ENCODE results near the gene TIMM17A. TPM values are rescaled to one million over a fixed set of nuclear protein-coding genes. Genes with fewer than 3 reads are reported as not detected.

TIMM17A gene
- total RNA-seq, 4 donors from 2014 or later = 37.8 to 40.9 (median 38.5) TPM

- Histone ChIP-seq H3K27ac (peak overlapping the region; percentile 20 to 95 (median 94)), H3K27me3 (no peaks in the 10 kb centered on the region), H3K4me1 (peaks cover 32 to 96% (median 43%) of the 10 kb centered on the region in 3 donors), H3K36me3 (peaks cover 0 to 41% of the 10 kb centered on the region in 2 donors), H3K4me3 (no peak overlapping the region), H3K9me3 (no peaks in the 10 kb centered on the region)
- TF ChIP-seq POLR2AphosphoS5 (IDR thresholded peaks at IDR 0.05) = no peak
- TF ChIP-seq CTCF (IDR thresholded peaks at IDR 0.05) = no peak
- TF ChIP-seq POLR2A (IDR thresholded peaks at IDR 0.05) = no peak
- no peak for ATAC-seq
- WGBS, 2 donors (ENCODE audit: low coverage in 1 of 2) = 81 to 83% methylated on average over 3 of the region's 3 CpGs
Measured at GRCh38 chr1:201921952-201922558, 33.2 kb upstream of the TIMM17A start.

GRCh38 chr1:201925301-201925567 lies 30.1 kb upstream of the TIMM17A start:
- Histone ChIP-seq H3K27ac (peak overlapping the region; percentile 65 to 92 (median 74)), H3K9me3 (no peaks in the 10 kb centered on the region), H3K36me3 (peaks cover 0 to 66% of the 10 kb centered on the region in 2 donors), H3K4me3 (no peak overlapping the region), H3K27me3 (no peaks in the 10 kb centered on the region), H3K4me1 (peaks cover 14 to 96% (median 22%) of the 10 kb centered on the region in 3 donors)
- 21 to 36% methylated on average over 2 of the region's 2 CpGs for WGBS, 2 donors (ENCODE audit: low coverage in 1 of 2)
- TF ChIP-seq EP300 (IDR thresholded peaks at IDR 0.05) = no peak
- TF ChIP-seq POLR2AphosphoS5 (IDR thresholded peaks at IDR 0.05) = no peak
- TF ChIP-seq POLR2A (IDR thresholded peaks at IDR 0.05) = no peak
- TF ChIP-seq CTCF (IDR thresholded peaks at IDR 0.05) = no peak
- no peak for ATAC-seq

- Histone ChIP-seq H3K27ac (peak overlapping the region; percentile 72 to 92 (median 74)), H3K36me3 (peaks cover 3 to 66% of the 10 kb centered on the region in 2 donors), H3K27me3 (no peaks in the 10 kb centered on the region), H3K4me1 (peaks cover 11 to 96% (median 18%) of the 10 kb centered on the region in 3 donors), H3K9me3 (no peaks in the 10 kb centered on the region), H3K4me3 (no peak overlapping the region)
- TF ChIP-seq EP300 (IDR thresholded peaks at IDR 0.05) (no peak), POLR2A (IDR thresholded peaks at IDR 0.05) (no peak), POLR2AphosphoS5 (IDR thresholded peaks at IDR 0.05) (peak; percentile 5)
- no peak for ATAC-seq
- 26% methylated on average over 4 of the region's 5 CpGs; no CpG with 5 or more reads in 1 of the 2 donors for WGBS, 2 donors (ENCODE audit: low coverage in 1 of 2)
Measured at GRCh38 chr1:201925981-201926645, 29.2 kb upstream of the TIMM17A start.

GRCh38 chr1:201928266-201928665 lies 27.0 kb upstream of the TIMM17A start:
- Histone ChIP-seq H3K27me3 (no peaks in the 10 kb centered on the region), H3K27ac (peak overlapping the region; percentile 32 to 92 (median 64)), H3K4me3 (no peak overlapping the region), H3K36me3 (peaks cover 3 to 66% of the 10 kb centered on the region in 2 donors), H3K9me3 (no peaks in the 10 kb centered on the region), H3K4me1 (peaks cover 11 to 96% (median 20%) of the 10 kb centered on the region in 3 donors)
- ATAC-seq = no peak
- TF ChIP-seq CTCF (IDR thresholded peaks at IDR 0.05) (no peak), POLR2A (IDR thresholded peaks at IDR 0.05) (no peak), EP300 (IDR thresholded peaks at IDR 0.05) (no peak), POLR2AphosphoS5 (IDR thresholded peaks at IDR 0.05) (no peak)
- WGBS, 2 donors (ENCODE audit: low coverage in 1 of 2) = 86 to 100% methylated on average over 1 to 3 of the region's 3 CpGs

DNA sequence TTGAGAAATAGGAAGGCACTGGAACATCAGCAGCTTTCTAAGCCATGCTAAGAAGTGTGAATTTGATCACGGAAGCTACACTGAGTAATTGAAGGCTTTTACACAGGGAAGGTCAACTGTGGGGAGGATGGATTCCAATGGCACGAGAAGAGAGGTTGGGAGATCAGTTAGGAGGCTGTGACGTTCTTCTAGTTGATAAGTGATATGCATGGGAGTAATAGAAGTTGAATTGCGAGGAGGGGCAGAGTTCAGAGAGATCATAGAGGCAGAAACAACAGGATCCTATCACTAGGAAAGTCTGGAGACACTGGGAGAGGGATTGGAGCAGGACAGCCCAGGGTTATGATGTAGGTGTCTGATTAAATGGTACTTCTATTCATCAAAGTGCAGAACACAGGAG lies 25.2 kb upstream of the TIMM17A start:
- Histone ChIP-seq H3K36me3 (peaks cover 3 to 58% of the 10 kb centered on the region in 2 donors), H3K27me3 (no peaks in the 10 kb centered on the region), H3K27ac (peak overlapping the region; percentile 10 to 92 (median 67)), H3K4me3 (no peak overlapping the region), H3K4me1 (peaks cover 11 to 98% (median 17%) of the 10 kb centered on the region in 3 donors), H3K9me3 (no peaks in the 10 kb centered on the region)
- TF ChIP-seq POLR2A (IDR thresholded peaks at IDR 0.05) (no peak), CTCF (IDR thresholded peaks at IDR 0.05) (no peak), POLR2AphosphoS5 (IDR thresholded peaks at IDR 0.05) (no peak), EP300 (IDR thresholded peaks at IDR 0.05) (no peak)
- 36 to 47% methylated on average over 4 of the region's 4 CpGs for WGBS, 2 donors (ENCODE audit: low coverage in 1 of 2)
- ATAC-seq = no peak
